NCI-H774 (cell line): Measurements from ENCODE around the gene OR14A2.
"Not testable (repeated sequence)": the region's sequence is repeated elsewhere in the genome, so short reads cannot be mapped to it uniquely, and the experiment has no call there.

Experiments used
- DNase-seq: peaks from one replicate; lab custom pipeline; 2025; lab: John Stamatoyannopoulos, UW

The OR14A2 gene

DNA sequence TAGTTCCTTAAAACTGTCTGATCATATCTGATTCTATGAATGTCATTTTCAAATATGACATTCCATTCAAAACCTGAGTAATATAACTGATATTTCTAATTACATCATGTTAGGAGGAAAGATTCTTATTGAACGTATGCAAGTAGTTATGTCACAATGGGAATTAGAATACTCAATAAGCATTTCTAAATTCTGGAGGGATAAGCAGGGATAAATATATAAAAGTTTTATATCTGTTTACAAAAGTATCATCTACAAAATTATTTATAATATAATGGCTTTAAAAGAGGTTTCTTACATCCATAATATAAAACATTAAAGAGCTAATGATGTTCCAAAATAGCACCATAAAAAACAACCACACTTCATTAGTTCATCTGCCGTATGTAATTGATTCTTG lies at the start of gene OR14A2:
Gene OR14A2, minus strand, starts transcription at position 101 of the 400 bp plus-strand sequence.
- DNase-seq, result no peak

DNA sequence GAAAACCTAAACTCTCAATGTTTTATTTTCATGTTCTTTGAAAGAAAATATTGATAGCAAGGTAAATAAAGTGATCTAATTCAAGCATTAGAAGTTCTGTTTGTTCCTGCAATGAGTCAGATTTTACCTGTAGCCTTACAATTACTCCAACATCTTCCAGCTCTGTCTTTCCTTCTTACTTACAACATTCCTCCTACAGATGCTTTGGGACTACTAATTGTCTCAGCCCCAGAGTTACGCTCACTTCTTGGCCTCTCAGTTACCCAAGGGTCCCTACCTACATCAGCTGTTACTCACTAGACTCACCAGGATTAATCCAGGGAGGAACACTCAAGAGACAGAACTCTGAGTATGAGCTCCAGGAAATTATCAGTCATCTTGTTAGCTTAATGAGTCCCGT lies 49.6 kb upstream of the OR14A2 start:
- no peak for DNase-seq

DNA sequence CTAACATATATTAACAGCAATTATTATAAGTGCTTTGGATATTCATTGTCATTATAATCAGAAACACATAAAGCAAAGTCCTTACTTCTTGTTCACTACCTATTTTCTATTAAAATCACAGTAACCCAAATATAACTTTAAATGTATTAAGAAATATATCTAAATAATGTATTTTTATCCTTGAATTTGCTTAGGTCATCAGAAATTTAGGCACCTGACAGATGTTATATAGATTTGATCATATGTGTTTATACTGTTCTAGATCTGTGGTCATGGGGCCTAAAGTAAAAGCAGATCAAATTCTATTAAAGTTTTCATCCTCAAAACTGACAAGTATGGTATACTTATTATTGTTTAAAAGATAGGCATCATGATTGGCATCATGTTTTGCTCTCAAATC lies 21.7 kb upstream of the OR14A2 start:
- DNase-seq, result no peak

DNA sequence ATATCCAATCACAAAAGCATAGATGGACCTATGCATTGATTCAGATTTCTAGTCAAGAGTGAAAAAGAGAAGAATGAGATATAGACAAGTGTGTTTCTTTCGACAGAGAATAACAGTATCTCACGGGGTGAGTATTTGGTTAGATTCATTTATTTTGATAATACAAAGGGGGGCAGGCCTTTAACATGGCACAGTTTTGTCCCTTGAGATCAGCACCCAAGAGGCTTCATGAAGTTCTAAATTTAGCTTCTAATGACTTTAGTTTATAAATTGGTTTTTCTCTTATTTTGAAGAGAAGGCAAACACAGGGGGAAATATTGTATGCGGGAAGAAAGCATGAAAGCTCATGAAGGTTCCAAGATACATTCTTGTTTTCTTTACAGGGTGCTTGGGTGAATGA lies 12.5 kb upstream of the OR14A2 start, which contains the start of gene OR1C1:
Gene OR1C1, minus strand, starts transcription at position 101 of the 400 bp plus-strand sequence. CDS start 2,150 bp downstream, outside the sequence.
- no peak for DNase-seq

DNA sequence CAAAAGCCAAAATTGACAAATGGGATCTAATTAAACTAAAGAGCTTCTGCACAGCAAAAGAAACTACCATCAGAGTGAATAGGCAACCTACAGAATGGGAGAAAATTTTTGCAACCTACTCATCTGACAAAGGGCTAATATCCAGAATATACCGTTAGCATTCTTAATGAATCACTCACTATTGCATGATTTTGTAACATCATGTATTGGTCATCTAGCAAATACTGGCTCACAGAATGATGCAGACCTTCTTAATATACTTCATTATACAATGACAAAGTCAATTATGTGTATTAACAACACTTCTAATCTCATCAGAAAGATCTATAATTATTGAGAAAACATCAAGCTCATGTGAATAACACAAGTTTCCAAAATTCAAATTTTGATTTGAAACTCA lies 6.4 kb upstream of the OR14A2 start:
- not testable (repeated sequence) for DNase-seq

DNA sequence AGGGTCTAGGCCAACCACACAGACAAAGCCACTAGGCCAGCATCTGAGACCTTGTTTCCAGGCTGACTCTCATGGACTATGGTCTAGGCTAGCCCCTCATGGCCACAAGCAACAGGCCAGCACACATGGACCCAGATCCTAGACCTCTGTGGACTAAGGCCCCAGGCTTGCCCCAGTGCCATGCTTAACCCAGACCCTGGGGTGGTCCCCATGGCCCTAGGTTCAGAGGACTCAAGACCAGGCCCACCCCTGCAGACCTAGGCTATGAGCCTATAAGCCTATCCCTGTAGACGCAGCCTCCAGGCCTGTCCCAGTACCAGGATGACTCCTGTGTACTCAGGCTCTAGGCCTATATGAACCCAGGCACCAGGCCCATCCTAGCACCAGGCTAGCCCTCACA lies 1.9 kb upstream of the OR14A2 start:
- no peak for DNase-seq

DNA sequence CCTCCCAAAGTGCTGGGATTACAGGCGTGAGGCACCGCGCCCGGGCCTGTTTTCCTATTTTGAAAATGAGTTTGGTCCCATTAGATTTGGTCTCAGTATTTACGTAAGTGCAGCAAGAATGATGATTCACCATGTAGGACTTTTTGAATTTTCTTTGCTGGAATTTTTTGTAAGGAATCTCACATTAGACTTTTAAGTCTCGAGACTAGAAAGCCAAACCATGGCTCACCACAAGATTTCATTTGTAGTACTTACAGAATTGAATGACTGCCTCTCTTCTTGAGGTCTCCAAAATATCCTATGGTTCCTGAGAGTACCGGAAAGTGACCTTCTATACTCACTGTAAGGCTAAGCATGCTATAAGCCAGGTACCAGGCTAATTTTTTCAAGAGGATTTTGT lies 325 bp downstream of the OR14A2 start:
- no peak for DNase-seq

DNA sequence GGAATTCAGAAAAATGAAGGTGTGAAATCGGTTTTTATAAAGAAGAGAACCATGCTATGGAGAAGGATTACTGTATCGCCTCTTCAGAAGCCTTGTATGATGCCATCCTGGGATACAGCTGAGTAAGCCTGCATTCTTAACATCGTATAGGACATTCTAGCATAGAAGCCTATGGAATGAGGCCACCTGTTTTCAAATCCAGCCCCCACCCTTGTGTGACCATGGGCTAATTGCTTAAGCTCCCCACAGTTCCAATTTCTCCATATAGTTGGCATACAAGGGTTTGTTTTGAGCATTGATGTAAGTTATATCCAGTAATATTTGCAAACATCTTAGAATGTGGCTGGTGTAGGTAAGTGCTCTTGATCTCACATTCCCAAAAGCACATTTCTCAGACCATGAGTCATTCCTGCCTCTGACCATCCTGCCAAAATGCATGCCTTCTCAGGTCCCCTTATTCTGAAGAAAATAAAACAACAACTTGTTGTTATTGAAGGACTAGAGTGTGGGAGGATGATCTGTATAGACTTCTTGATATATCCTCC lies 1.5 kb downstream of the OR14A2 start:
- no peak for DNase-seq

DNA sequence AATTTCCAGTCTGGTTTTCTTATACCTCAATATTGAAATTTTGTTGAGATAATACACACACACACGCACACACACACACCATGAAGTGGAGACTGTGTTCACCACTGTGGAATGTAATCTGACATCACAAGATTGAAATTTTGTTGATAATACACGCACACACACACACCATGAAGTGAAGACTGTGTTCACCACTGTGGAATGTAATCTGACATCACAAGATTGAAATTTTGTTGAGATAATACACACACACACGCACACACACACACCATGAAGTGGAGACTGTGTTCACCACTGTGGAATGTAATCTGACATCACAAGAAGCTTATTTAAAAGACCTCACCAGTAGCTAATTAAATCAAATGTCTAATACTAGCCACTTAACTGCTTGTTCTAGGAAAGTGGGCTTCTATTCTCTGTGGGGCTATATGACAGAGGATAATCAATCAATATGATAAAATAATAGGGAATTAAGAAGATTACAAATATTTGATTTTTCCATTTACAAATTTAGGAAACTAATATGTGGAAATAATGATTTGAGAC lies 5.7 kb downstream of the OR14A2 start:
- DNase-seq, result not testable (repeated sequence)

DNA sequence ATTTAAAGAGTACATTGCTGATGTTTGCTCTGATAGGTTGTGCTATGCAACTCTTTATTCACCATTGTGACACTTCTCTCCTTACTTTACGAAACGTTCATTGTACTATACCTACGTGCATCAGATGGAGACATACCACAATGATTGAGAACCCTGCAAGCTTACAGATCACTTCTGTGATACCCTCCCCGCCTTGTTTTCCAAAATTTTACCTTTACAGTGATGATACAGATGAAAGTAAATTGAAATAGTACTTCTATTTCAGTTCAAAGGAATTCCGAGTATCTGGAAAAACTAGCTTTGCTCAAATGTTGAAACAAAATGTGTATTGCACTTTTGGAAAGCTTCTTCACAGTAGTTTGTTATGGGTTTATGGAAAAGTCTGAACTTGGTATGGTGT lies 6.2 kb downstream of the OR14A2 start:
- DNase-seq, result no peak

DNA sequence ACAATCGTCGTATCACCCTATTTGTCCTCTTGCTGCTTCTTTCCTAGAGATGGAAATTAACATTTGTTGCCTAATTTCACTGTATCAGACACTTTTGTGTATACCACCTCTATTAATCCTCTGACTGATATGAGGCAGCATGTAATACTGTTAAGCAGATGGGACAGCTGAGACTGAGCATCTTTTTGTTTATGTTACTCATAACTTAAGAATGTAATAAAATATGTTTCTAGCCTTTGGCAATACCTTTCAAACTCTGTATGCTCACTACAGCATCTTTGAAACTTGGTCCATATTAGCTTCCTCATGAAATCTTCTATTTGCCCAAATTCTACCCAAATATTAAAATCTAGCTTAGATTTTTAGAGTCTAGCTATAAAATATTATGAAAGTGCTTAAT lies 7.2 kb downstream of the OR14A2 start:
- no peak for DNase-seq

DNA sequence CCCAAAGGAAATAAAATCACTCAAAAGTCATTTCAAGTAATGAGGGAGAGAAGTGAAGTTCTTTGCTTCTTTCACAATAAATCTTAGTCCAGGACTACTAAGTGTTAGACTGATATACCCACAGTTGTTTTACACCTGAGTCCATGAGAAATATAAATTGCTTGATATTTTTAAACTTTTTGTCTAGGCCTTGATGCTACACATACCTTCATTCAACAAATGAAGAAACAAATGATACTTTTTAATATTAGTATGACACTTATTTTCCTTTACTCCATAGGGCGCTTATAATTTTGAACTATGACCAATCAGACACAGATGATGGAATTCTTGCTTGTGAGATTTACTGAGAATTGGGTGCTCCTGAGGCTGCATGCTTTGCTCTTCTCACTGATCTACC lies 9.6 kb downstream of the OR14A2 start, which contains the start of gene OR14K1:
Gene OR14K1, plus strand, starts transcription at position 301 of the 400 bp plus-strand sequence. Its CDS starts 0 bp downstream, at position 301.
- no peak for DNase-seq

DNA sequence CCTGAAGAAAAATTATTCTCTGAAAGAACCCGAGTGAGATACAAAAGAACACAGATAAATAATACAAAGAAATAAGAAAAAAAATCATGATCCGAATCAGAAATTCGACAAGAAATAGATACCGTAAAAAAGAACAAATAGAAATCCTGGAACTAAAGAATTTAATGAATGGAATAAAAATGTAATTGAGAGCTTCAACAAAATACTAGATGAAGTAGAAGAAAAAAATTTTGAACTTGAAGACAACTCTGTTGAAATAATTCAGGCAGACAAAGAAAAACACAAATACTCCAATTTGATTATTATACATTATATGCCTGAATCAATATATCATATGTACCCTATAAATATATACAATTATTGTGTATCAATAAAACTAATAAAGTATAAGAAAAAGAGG lies 26.7 kb downstream of the OR14A2 start:
- DNase-seq, result no peak

DNA sequence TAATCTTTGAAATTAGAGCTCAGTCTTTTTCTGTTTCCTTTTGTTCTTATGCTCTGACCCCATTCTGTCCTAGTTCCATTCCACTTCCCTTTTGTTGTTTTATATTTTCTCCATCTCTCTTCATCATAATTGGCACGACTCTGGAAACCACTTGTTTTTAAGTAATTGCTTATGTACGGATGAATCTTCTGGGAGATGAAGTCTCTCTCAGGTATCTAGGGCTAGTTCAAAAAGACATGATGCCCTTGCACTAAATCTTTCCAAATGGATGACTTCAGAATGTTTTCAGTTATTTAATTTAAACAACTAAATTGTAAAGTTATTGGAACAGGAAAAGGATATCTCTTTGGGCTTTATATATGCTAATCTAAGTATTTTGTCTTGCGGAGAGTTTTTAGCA lies 31.4 kb downstream of the OR14A2 start, which contains the start of gene OR6F1:
Gene OR6F1, minus strand, starts transcription at position 101 of the 400 bp plus-strand sequence. CDS start 3,891 bp downstream, outside the sequence.
- no peak for DNase-seq

DNA sequence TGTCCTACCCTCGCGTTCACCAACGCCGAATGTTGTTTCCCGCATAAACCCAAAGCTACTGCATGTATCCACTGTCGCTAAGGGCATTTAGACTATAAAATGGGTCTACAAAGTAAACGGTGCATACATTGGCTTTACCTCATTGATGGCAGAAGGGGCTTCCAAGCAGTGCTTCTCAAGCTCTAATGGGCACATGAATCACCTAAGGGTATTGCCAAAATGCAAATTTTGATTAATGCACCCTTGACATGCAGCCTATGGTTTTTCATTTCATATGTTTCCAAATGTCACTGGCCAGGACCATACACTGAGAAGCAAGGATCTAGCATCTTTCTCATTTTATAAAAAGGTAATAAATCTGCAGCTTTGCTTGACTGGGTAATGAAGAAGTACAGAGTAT lies 34.2 kb downstream of the OR14A2 start:
- no peak for DNase-seq

DNA sequence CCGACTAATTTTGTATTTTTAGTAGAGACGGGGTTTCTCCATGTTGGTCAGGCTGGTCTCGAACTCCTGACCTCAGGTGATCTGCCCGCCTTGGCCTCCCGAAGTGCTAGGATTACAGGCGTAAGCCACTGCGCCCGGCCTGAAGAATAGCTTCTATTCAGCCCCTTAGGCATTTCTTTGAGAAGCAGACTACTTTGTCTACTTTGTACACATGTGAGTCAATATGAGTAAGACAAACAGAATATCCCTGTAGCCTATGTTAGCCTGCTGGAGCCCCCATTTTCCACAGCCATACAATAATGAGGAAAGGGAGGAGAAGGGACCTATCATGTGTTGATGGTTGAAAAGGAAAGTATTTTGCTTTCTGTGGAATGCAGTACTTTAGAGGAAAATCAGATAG lies 37.3 kb downstream of the OR14A2 start:
- DNase-seq, result not testable (repeated sequence)

DNA sequence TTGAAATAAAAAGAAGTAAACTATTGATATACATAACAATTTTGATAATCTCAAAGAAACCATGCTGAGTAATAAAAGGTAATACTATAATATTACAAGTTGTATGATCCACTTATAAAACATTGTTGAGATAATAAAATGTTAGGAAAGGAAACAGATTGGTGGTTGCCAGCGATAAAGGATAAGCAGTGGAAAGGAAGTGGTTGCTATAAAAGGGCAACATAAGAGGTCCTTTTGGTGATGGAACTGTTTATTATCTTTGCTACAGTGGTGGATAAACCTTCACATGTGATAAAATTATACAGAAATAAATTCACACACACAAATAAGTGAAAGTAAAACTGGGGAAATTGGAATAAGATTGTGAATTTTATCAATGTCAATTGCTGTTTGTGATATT lies 46.6 kb downstream of the OR14A2 start:
- DNase-seq, result no peak

DNA sequence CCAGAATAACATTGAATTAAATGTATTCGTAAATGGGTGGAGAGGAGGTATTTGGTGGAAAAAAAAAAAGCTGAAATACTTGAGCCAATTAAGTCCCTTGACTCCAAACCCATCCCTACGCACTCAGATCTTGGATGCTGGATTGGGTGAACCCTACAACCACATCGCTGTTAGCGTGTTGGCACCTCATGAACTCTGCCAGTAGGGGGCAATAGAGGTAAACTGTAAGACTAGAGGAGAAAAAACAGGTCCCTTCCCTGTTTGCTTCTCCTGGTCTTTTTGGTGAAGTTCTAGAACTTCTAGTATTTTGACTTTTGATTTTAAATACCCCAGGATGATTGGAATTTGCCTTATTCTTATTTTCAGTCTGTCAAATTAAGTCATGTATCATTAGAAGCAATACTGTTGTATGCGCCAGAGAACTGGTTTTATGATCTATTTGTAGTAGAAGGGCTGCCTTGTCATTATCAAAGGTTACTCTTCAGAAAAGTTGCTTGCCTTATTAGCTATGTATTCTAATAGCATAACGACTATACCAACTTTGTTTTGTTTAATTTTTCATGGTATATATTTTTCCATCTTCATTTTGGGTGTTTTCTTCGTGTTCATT lies 66.5 kb downstream of the OR14A2 start:
- DNase-seq, result no peak

DNA sequence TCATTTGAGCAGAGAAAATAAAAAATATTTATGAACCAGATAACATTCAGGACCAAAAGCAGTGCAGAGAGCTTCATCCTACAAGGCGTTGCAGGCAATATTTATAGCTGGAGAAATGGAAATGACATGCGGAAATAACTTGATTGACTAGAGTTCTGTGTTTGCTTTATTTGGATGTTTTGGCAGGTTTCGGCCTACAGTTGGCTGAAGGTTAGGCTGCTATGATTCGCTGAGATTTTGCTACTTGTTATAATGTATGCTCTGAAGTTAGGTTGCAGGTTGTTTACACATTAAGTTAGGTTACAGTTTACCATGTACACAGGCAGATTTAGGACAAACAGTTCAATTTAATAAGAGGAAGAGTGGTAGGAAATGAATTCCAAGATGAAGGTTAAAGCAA lies 67.8 kb downstream of the OR14A2 start:
- DNase-seq, result no peak

DNA sequence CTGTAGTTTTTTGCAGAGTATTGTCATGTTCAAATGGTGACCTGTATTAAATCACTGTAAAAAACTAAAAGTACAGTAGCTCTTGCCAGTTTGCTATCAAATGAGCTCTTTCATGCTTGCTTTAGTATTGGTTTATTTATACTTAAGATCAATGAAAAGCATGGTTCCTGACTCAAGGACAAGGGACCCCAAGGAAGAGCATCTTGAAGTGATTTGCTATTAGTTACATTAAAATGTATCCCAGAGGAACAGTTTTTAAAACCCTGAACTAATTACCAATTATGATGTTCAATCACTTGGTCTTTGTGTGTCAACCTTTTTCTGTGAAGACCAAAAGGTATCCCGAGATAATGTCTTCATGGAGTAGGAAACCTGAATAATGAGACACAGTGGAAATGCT lies 68.3 kb downstream of the OR14A2 start, which contains the start of gene OR13G1:
Gene OR13G1, minus strand, starts transcription at position 101 of the 400 bp plus-strand sequence. CDS start 6,698 bp downstream, outside the sequence.
- no peak for DNase-seq
